ENCODE data around the gene PSMB8.

PSMB8 gene

DNA sequence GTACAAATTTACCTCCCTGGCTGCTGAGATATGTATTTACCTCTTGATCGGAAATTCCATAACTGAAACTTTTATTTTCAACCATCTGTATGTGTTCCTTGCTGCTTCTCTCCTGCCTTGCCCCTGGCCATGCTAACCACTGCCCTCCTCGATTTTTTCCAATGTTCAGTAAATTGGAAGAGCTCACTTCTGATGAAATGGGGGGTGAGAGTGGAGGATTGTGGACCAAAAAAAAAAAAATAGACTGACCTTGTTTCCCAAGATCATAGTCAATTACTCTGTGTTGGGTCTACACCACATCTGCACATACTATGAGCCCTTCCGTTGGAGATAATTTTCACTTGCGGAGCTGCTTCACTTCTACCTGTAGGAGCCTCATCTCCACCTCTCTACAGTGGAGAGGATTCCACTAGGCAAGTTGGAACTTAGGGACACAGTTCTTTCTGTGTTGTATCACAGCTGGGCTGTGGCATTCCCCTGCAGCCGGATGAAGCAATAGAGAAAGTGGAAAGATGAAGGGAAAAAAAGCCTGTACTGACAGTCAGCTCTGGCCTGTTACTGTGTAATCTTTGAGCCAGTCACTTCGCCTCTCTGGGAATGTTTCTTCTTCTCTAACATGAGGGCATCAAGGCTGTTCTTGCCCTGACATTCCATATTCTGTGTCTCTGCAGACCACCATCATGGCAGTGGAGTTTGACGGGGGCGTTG is 11.8 kb upstream of the PSMB8 start:
- DNase-seq (ENCODE audit: low read depth): no peak

DNA sequence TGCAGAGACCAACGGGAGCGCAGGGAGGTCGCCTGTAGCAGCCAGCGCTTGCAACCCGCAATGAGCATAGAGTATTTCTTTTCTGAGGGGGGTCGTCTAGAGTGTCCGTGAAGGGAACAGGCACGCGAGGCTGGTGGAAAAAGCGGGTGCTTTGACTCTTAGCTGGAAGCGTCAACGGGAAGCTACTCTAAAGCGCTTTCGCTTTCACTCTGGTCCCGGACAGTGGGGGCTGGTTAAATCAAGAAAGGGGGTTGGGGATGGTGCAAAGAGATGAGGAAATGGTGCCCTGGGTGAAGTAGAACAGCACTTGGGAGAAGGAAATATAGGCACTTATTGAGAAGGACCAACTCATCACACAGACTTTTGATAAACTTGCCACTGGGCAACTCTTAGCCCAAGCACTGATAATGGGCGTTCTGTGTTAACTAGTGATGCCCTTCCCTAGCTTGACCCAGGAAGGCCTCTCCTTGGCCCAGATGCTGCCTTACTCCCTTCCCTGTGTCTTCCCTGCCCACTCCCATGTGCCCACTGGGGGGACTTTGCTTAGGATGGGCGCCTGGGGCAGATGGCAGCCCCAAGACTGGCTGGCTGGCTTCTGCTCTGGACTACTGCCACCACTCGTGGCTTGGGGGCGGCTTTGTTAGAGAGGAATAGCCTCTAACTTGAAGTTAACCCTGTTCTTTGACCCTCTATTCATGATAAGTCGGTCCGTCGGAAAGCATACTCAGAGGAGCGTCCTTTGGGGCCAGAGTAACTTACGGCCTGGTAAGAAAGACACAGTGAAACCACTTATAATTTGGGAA is 10.7 kb upstream of the PSMB8 start:
- no peak for DNase-seq (ENCODE audit: low read depth)

DNA sequence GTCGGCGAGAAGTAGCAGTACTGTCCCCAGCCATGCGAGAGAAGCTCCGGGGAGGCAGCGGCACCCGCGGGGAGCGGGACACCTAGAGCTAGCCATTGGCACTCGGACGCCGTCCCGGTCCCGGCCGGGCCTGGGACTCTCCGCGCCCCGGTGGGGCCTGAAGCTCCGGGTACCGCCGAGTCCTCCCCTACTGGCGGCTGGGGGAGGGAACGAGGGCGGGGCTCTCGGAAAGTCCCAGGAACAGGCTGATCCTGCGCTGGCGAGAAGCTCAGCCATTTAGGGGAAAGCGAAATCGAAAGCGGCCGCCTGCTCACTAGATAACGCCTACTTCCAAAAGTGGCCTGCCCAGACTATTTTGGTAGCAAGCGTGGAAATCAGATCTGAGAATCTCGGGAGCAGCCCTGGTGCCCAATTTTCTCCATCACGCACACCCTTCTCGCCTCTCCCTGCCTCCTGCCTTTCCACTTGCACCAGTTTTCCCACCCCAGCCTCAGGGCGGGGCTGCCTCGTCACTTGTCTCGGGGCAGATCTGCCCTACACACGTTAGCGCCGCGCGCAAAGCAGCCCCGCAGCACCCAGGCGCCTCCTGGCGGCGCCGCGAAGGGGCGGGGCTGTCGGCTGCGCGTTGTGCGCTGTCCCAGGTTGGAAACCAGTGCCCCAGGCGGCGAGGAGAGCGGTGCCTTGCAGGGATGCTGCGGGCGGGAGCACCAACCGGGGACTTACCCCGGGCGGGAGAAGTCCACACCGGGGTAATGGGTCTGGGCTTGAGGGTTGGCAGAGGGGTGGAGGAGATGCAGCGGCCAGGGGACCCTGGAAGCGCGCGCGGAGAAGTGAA is 9.9 kb upstream of the PSMB8 start, which contains the start of the genes PSMB9 and TAP1:
Gene PSMB9, plus strand, starts transcription at position 652 of the 835 bp plus-strand sequence. Its CDS starts 38 bp downstream, at position 690.
Gene TAP1, minus strand, starts transcription at position 164 of the 835 bp plus-strand sequence. Its CDS starts 68 bp downstream, at position 96.
- DNase-seq (ENCODE audit: low read depth): peak; percentile 82

DNA sequence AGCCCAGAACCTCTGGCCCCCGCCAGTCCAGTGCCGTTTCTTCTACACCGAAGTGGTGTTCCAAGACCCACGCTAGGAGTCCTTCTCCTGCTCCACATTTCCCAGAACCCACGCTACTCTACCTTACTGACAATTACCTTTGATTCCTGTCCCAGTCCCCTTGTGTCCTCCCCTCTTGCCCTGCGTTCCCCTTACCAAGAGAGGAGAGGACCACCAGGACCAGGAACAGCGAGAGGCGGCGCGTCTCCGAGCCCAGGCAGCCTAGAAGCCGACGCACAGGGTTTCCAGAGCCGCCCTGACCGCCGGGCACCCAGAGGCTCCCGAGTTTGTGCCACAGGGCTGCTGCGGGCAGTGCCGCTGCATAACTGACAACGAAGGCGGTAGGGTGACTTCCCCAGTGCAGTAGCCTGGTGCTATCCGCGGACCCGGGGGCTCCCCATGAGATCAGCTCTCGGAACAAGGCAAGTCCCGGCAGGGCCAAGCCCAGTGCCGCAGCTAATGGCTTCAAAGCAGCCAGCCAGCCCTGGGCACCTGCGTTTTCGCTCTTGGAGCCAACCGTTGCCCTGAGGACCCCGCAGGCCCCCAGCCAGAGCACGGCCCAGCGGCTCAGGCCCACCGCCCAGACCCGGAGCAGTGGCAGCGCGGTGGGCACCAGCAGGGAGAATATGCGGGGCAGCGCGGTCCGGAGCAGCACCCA is 9.1 kb upstream of the PSMB8 start:
- DNase-seq (ENCODE audit: low read depth): no peak

DNA sequence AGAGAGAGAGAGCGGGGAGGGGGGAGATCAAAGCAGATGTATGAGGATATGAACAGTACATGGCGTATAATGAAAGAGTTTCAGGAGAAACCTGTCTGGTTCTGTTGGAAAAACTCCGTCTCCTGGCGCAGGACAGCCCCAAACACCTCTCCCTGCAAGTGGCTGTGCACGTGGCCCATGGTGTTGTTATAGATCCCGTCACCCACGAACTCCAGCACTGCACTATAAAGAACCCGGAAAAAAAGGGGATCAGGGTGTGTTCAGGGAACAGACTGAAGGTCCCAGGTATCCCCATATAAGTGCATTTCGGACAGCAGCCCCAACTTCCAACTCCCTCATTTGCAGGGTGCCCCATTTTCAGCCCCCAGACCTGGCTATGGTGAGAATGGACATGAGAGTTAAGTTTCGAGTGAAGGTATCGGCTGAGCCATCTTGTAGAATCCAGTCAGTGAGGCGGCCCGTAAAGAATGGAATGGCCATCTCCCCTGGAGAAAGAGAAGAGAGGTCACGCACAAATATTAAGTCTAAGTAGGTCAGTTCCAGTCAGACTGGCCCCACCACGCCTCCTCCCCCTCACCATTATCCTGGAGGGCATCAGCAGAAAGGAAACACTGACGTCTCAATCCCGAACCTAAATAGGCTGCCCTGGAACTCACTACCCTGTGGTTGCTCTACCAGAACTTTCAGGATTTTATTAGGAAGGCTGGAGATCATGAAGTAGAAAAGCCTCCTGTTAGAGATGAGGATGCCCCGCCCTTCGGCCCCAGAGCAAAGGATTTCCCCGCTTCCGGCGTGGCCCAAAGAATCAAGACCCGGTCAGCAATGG is 8.4 kb upstream of the PSMB8 start:
- DNase-seq (ENCODE audit: low read depth): no peak

DNA sequence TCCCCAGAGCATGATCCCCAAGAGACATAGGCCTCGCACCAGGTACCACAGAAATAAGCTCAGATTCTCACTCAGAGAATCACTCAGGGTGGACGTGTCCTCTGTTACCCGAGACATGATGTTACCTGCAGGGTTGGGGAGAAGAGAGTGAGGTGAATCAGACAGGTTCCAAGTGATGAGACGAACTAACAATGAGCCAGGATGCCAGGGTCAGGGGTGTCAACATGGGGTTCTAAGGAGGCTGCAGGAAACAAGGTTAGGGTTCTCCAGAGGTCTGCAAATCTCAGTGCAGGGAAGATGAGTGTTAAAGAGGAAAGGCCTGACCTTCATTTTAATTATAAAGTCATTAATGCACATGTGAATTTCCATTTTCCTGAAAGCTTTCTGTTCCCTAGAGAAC is 7.2 kb upstream of the PSMB8 start:
- DNase-seq (ENCODE audit: low read depth): no peak

DNA sequence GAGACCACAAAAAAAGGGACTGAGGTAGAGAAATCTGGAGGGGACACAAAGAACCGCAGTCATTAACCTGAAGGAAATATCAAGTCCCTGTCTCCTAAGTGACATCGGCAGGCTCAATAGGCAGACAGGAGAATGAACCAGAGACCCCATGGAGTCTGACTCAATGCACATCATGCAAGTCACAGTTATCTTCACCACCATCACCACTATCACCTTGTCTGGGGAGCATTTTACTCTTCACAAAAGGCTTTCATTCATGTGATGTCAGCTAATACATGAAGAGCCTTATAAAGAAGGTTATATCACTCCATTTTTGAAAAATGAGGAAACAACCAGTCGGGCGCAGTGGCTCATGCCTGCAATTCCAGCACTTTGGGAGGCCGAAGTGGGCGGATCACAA is 5.3 kb upstream of the PSMB8 start:
- DNase-seq (ENCODE audit: low read depth): no peak

DNA sequence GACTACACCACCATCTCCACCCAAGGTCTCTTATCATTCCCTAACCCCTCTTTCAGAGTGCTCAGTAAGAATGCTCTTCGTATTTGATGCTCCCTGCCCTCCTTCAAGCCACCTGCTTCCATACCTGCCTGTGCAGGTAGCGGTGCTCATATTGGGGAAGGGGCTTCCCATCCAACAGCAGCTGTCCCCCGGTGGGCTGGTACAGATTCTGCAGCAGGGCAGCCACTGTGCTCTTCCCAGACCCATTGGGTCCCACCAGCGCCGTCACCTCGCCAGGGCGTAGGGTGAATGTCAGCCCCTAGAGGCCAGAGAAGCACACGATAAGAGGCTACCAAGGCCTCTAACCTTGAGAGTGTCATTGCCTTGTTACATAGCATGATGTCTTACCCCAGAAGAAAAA is 3.9 kb upstream of the PSMB8 start:
- DNase-seq (ENCODE audit: low read depth): no peak

DNA sequence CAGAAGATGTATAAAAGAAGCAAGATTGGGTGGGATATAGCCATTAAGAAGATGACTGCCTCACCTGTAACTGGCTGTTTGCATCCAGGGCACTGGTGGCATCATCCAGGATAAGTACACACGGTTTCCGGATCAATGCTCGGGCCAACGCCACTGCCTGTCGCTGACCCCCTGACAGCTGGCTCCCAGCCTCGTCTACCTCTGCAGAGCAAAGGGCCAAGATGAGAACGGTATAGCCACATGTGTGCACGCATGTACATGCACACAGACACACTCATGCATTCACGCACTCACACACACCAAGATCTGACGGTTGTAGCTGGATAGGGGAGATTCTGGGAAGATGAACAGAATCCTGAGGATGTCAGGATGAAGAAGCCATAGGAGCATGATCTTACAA is 3.2 kb upstream of the PSMB8 start:
- DNase-seq (ENCODE audit: low read depth): no peak

DNA sequence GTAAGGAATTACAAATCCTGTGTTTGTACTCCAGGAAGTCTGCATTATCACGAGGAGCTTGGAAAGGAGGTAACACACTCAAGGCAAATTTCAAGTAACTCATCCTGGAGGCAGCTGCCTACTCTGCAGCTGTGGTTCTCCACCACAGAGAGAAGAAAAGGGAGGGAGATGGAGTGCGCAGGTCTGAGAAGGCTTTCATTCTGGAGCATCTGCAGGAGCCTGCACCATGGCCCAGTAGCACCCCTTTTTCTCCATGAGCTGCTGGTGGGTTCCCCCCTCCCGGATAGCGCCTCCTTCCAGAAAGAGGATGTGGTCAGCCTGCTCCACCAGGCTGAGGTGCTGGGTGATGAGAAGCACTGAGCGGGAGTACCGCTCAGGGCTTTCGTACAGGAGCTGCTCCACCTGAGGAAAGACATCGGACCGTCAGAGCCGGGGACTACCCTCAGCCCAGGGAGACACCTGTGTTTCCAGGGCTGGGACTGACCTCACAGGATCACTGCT is 1.6 kb upstream of the PSMB8 start:
- DNase-seq (ENCODE audit: low read depth): no peak

DNA sequence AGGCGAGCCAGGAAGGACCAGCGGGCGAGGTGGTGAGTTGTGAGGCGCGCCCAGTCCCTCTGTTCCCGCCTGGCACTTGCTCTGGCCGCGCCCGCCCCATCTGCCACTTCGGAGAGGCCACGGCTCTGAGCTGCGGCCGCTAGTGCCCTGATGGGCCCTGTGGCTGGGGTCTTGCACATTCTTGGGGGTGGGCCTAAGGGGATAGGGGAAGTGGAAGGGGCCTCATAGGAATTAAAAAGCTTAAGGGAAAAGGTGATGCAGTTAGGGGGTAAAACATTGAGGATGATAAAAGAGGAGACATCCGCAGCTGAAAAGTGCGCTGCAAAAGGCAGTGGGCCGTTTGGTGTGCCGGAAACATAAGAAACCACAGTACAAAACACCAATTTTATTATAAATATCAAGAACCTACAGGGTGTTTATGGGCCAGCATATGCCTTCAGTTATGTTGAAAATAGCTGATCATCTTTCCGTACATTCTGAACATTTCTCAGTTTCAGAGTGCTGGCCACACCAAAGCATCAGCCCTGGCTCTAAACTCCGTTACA is 1.1 kb upstream of the PSMB8 start:
- DNase-seq (ENCODE audit: low read depth): no peak

DNA sequence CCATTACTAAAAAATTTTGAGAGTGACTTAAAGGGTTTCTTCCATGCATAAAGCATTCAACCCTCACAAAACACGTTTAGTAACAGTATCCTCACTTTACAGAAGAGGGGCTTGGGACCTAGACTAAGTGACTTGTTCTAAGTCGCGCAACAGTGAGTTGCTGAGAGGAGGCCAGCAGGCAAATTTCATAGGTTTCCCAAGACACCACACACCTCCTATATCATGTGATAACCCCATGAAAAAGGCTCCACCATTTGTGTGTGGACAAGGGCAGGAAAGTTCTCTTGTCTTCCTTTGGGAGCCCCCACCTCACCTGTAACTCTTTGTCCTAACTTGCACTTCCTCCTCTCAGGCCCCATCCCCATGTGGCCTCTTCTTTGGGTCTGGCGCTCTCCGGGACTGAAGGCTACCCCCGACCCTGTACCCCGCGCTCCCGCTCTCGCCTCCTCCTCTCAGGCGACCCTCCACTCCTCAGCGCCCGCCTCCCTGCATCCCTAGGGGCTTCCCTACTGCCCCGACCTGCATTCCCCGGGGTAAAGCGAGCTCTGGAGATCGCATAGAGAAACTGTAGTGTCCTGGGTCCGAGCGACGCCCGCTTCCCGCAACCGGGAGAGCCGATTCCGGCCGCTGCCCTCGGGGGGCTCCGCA is 392 bp downstream of the PSMB8 start:
- no peak for DNase-seq (ENCODE audit: low read depth)

DNA sequence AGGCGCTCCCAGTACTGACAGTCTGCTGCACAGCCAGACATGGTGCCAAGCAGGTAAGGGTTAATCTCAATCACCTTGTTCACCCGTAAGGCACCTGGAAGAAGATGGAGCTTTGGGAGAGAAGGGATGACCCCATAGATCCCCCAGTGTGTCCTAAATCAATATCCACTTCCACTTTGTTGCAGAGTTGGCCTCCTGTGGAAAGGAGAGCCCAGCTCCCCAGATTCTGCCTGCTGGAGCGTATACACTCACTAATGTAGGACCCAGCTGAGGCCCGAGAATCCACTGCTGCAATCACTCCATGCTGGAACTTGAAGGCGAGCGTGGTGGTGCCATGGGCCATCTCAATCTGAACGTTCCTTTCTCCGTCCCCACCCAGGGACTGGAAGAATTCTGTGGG is 1.2 kb downstream of the PSMB8 start:
- DNase-seq (ENCODE audit: low read depth): no peak

DNA sequence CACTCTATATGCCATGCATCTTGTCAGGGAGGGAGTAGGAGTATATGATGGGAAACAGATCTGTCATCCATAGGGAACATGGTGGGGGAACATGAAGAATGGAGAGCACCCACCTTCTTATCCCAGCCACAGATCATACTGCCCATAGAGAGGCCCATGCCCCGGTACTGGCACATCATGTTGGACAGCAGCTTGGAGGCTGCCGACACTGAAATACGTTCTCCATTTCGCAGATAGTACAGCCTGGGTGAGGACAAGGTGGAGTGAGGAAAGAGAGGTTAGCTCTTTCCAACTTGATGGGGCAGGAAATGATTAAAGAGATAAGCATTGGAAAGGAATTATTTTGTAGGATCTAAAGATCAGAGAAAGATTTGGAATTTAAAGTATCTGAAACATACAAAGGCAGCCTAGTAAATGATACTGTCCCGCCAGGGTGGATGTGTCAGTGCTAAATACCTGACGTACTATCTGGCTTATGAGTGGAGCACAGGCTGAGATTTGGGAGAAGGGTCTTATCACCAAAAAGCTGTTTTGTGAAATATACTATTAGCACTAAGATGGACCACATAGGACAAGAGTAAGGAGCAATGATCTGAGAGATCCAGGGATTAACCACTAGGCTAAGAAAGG is 1.7 kb downstream of the PSMB8 start:
- DNase-seq (ENCODE audit: low read depth): no peak

DNA sequence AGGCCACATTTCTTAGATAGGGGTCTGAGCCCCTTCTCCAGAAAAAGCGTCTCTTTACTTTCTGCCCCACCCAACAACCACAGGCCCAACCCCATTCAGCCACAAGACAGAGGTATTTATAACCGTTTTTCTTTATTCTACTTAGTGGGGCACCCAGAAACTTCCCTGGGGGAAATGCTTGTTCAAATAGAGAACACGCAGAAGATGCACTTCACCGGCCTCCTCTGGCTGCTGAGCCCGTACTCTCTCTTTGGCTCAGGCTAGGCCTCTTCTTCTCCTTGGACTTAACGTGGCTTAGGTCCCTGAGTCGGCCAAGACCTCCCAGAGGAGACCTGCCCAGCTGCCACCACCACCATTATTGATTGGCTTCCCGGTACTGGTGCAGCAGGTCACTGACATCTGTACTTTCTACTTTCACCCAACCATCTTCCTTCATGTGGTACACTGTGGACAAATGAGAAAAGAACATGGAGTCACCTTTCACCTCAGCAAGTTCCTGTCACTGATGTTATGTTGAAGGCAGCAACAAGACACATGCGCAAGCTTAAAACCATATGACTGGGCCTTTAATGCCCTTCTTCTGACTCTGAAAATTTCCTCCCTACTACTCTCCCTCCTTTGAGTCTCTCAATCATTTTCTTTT is 3.1 kb downstream of the PSMB8 start:
- no peak for DNase-seq (ENCODE audit: low read depth)

DNA sequence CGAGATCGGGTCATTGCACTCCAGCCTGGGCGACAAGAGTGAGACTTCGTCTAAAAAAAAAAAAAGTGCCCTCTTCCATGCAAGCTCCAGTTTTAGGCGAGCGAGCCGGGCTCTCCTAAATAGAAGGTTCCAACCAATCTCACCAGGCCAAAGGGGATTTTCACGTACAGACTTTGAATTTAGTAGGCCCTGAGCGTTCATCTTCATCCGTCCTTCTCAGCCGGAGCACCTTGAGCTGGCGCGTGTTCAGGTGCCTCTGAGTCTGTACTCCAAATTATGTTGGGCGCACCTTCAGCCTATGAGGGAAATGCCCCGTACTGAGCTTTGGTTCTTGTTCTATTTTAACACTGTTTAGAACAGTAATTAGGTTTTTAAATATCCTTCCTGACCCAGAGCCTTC is 4.5 kb downstream of the PSMB8 start:
- no peak for DNase-seq (ENCODE audit: low read depth)

DNA sequence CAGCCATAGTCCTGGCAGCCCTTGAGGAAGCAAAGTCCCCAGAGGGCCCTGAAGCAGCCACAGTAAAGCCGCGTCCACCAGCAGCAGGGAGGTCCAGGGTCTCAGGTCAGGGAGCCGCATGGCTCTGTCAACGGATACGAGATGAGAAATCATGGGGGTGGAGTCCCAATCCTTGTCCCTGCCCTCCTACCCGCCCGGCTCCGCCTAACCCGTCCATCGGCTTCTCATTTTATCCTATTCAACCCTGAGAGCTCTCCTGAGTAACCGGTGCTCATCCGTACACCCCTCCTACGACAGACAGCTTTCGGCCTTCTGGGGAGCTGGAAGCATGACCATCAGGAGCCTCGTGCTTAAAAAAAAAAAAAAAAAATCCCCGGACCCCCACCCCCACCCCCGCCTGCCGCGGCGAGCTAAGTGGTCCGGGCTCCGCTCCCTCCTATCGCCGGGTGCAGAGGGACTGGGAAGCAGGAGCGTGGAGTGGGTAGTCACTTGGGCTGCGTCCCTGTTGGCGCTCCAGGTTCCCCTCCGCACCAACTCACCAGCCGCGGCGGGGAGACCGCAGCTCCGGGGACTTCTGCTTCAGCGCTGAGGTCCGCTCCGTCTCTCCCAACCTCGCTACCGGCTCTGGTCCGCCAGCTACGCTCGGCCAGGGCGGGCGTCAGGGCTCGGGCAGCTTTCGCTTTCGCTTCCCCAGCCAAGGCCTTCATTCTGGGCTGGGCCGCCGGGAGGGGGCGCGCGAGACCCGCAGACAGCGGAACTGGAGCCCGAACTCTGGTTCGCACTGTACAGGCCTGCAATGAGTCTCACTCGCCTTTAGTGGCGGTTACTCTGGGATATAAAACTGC is 5.5 kb downstream of the PSMB8 start, which contains the start of gene TAP2:
Gene TAP2, minus strand, starts transcription at position 626 of the 845 bp plus-strand sequence. Its CDS starts 506 bp downstream, at position 120.
- peak; percentile 84 for DNase-seq (ENCODE audit: low read depth)

DNA sequence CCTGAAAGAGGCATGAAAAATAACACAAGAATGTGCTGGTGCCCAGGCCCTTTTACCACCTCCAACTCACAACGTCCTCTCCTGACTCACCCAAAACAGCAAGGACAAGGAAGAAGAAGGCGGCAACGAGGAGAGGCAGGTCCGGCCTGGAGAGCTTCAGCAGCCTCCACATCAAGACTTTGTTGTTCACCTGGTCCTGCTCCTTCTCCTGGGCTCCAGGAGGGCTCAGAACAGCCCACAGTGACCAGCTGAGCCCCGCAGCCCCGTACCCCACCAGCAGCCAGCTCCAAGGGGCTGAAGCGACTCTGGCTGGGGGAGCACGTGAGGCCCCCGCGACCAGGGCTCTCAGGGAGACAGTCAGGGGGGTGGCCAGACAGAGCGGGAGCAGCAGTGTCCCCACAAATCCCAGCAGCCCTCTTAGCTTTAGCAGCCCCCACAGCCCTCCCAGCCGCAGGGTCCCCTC is 6.2 kb downstream of the PSMB8 start:
- DNase-seq (ENCODE audit: low read depth): no peak

Measured in HS-27A (cell line).